Measurements from ENCODE around the gene MMS19.
"Not testable (repeated sequence)": the region's sequence is repeated elsewhere in the genome, so short reads cannot be mapped to it uniquely, and the experiment has no call there.

The MMS19 gene

GRCh38 chr10:97425964-97426775 is 72.1 kb downstream of the MMS19 start, which contains the start of gene PGAM1:
TSS of gene PGAM1 (plus strand) at chr10:97426191. CDS start at chr10:97426308, 117 bp downstream.
- DNase-seq (ENCODE audit: low read depth in 2 of 2), result peak; percentile 90 to 91

GRCh38 chr10:97423757-97424098 is 74.5 kb downstream of the MMS19 start:
- not testable (repeated sequence) for DNase-seq (ENCODE audit: low read depth in 2 of 2)

GRCh38 chr10:97416565-97416964 is 81.7 kb downstream of the MMS19 start:
- no peak for DNase-seq (ENCODE audit: low read depth in 2 of 2)

DNA sequence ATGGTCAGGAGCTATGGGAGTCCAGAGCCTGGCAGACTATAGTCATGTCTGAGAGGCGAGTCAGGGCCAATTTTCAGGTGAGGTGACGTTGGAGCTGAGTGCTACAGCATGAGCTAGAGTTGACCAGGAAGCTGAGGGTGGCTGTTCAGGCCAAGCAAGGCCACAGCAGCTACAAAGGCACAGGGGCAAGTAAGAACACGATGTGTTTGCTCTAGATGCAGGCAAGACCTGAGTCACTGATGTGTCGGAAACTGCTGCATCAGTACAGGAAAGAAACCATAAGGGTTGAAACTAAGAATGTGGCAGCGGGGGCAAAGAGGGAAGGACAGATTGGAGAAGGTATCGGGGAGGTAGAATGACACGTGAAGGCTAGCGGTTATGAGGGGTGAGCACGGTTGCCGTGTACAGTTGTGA is 85.3 kb downstream of the MMS19 start:
- DNase-seq (ENCODE audit: low read depth in 2 of 2), result no peak

GRCh38 chr10:97411406-97411805 is 86.8 kb downstream of the MMS19 start:
- no peak for DNase-seq (ENCODE audit: low read depth in 2 of 2)

DNA sequence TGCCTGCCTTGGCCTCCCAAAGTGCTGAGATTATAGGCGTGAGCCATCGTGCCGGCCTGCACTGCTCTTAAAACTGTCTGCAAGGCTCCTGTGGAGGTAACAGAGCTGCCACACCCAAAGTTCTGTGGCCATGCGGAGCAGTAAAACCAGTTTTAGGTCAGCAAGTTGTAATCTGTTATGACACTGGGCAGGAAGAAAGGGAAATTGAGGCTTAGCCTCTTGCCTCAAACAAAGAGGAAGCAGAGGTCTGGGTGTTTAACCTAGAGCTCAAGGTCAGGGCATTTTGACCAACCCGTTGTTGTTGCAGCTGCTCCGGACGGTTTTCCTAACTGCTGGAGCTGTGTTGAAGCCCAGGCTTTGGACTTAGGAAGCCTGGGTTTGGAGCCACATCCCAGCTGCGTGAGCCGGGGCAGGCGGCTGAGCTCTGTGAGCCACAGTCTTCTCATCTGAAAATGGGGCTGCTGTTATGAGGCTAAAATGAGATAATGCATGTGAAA is 89.7 kb downstream of the MMS19 start:
- DNase-seq (ENCODE audit: low read depth in 2 of 2), result no peak
